Lung (tissue), 12 donors: ENCODE results near the gene RABL6. TPM values are rescaled to one million over a fixed set of nuclear protein-coding genes. Genes with fewer than 3 reads are reported as not detected.

Experiments
- ATAC-seq: fragments of 200-7000 bp; cut with Tn5 transposase; one replicate; pipeline ENCODE4 v1.9.1; 2020; ENCODE audit warnings: moderate number of reproducible peaks; ENCODE audit not compliant: insufficient read depth, low FRiP score
- DNase-seq, 3 donors: peaks; one replicate each; pipeline ENCODE4 v3.0.0-alpha.2; 2013 to 2017
- H3K27ac ChIP-seq, 2 donors: one replicate each; pipeline ENCODE4 v1.5.1; 2013; ENCODE audit warnings: mild to moderate bottlenecking in 2 of 2, moderate library complexity in 2 of 2, control low read depth in 1 of 2, inconsistent platforms in 1 of 2, low read depth in 1 of 2, low read length in 1 of 2
- H3K27me3 ChIP-seq, 3 donors: one replicate each; pipeline ENCODE4 v1.5.1; 2013; ENCODE audit warnings: low read length in 2 of 3; ENCODE audit not compliant: control insufficient read depth in 3 of 3, insufficient read depth in 3 of 3
- H3K36me3 ChIP-seq, 4 donors: one replicate each; pipeline ENCODE4 v1.5.1; 2013; ENCODE audit warnings: low read length in 4 of 4, mild to moderate bottlenecking in 1 of 4, moderate library complexity in 1 of 4; ENCODE audit not compliant: control insufficient read depth in 4 of 4, insufficient read depth in 4 of 4
- H3K4me1 ChIP-seq, 5 donors: one replicate each; pipeline ENCODE4 v1.5.1; 2013; ENCODE audit warnings: low read length in 5 of 5, mild to moderate bottlenecking in 2 of 5, moderate library complexity in 1 of 5; ENCODE audit not compliant: control insufficient read depth in 5 of 5, insufficient read depth in 5 of 5
- H3K4me3 ChIP-seq: one replicate; pipeline ENCODE4 v1.5.1; 2013; ENCODE audit warnings: mild to moderate bottlenecking, control low read depth, moderate library complexity
- H3K9ac ChIP-seq, 2 donors: one replicate each; pipeline ENCODE4 v1.5.1; 2013; ENCODE audit warnings: low read length in 2 of 2, control low read depth in 1 of 2; ENCODE audit not compliant: insufficient read depth in 1 of 2
- H3K9me3 ChIP-seq, 4 donors: one replicate each; pipeline ENCODE4 v1.5.1; 2013; ENCODE audit warnings: low read length in 3 of 4, mild to moderate bottlenecking in 1 of 4, moderate library complexity in 1 of 4; ENCODE audit not compliant: control insufficient read depth in 4 of 4, insufficient read depth in 3 of 4
- WGBS, 2 donors: extraction: QIAGEN DNeasy Blood & Tissue Kit; methylation state at CpG; one replicate each; pipeline ENCODE4 v1.1.7; 2013; 5-methylcytosine and 5-hydroxymethylcytosine counted together
- polyA plus RNA-seq, 2 donors: library from polyadenylated mRNA; stranded (reverse); fragments of 200-250 nt; gene quantifications; one replicate each; pipeline ENCODE4 v1.2.1, GENCODE V29; 2013
- total RNA-seq, 2 donors: library from RNA; depleted of rRNA in 1 of 2; stranded (reverse); fragments of >200 nt in 1 of 2; gene quantifications; one replicate each; pipeline ENCODE4 v1.2.1, GENCODE V29; 2014 to 2021
- TF ChIP-seq, protein P1 (sequence below): IDR thresholded peaks from 2 replicates; pipeline ENCODE4 v1.5.1; 2012; ENCODE audit warnings: mild to moderate bottlenecking; ENCODE audit errors: control extremely low read depth, extremely low read depth
- donor health status: control.
- donor health status: control.
- donor health status: Bipolar disorder and iron deficiency.
- donor health status: healthy.
- donor health status: DM: yes; HTN: yes; CAD: no.

Gene RABL6
- total and polyA plus RNA-seq, 4 donors: 36.4 to 87.8 (median 62.2) TPM

DNA sequence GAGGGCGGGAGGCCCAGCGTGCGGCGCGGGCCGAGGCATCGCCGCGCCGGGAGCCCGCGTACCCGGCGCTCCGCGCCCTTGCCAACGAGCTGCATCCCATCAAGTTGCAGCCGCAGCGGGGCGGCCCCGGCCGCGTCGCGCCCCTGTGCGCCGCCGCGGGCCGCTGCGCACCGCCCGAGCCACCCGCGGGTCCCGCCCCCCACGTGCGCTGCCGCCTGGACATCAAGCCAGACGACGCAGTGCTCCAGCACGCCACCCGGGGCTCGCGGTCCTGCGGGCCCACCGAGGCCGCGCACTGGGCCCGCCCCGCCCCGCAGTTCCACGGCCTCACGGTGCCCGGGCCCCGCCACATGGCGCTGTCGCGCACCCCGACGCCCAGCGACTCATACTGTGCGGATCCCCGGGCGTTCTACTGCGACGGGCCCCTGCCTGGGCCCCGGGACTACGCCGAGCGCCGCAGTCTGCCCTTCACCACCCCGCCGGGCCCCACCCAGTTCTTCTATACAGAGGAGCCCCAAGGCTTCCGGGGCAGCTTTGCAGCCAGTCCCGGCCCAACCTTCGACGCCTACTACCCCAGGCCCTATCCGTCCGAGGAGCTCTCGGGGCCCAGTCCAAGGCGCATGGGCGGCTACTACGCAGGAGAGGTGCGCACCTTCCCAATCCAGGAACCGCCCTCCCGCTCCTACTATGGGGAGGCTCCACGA lies 37.2 kb downstream of the RABL6 start:
- no peak for ATAC-seq
- no peak for DNase-seq
- TF ChIP-seq, protein P1, sequence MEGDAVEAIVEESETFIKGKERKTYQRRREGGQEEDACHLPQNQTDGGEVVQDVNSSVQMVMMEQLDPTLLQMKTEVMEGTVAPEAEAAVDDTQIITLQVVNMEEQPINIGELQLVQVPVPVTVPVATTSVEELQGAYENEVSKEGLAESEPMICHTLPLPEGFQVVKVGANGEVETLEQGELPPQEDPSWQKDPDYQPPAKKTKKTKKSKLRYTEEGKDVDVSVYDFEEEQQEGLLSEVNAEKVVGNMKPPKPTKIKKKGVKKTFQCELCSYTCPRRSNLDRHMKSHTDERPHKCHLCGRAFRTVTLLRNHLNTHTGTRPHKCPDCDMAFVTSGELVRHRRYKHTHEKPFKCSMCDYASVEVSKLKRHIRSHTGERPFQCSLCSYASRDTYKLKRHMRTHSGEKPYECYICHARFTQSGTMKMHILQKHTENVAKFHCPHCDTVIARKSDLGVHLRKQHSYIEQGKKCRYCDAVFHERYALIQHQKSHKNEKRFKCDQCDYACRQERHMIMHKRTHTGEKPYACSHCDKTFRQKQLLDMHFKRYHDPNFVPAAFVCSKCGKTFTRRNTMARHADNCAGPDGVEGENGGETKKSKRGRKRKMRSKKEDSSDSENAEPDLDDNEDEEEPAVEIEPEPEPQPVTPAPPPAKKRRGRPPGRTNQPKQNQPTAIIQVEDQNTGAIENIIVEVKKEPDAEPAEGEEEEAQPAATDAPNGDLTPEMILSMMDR: no peak
- Histone ChIP-seq H3K4me1 (peaks cover 2 to 32% (median 13%) of the 10 kb centered on the region in 5 donors), H3K4me3 (no peak overlapping the region), H3K27me3 (peaks cover 3 to 21% (median 8%) of the 10 kb centered on the region in 3 donors), H3K9ac (no peak overlapping the region), H3K9me3 (peaks cover 0 to 3% (median 0%) of the 10 kb centered on the region in 4 donors), H3K36me3 (peaks cover 0 to 8% (median 0%) of the 10 kb centered on the region in 4 donors), H3K27ac (no peak overlapping the region)
- 11 to 15% methylated on average over 57 to 88 of the region's 88 CpGs for WGBS, 2 donors

DNA sequence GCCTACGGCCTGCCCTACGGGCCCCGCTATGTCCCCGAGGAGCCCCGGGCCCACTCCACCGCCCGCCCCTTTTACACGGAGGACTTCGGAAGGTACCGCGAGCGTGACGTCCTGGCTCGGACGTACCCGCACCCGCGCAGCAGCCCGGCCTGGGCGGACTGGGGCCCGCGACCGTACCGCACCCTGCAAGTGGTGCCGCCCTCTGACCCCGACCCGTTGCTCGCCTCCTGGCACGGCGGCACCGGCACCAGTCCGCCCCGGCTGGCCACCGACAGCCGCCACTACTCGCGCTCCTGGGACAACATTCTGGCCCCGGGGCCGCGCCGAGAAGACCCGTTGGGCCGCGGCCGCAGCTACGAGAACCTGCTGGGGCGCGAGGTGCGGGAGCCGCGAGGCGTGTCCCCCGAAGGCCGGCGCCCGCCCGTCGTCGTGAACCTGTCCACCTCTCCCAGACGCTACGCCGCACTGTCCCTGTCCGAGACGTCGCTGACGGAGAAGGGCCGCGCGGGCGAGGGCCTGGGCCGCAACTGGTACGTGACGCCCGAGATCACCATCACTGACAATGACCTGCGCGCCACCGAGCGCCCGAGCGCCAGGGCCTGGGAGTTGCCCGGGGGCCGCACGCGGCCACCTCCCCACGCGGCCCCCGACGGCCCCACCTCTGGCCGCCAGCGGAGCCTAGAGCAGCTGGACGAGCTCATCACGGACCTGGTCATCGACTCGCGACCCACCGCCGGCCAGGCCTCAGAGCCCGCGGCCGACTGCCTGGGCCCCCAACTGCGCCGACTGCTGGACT lies 37.9 kb downstream of the RABL6 start:
- TF ChIP-seq, protein P1: no peak
- peaks cover 3 to 21% (median 8%) of the 10 kb centered on the region in 3 donors for H3K27me3 ChIP-seq
- DNase-seq (no peak), ATAC-seq (no peak)
- no peak overlapping the region for H3K9ac ChIP-seq
- H3K4me1 ChIP-seq: peaks cover 3 to 36% (median 19%) of the 10 kb centered on the region in 5 donors
- 18 to 27% methylated on average over 81 to 102 of the region's 102 CpGs for WGBS, 2 donors
- H3K4me3 ChIP-seq: no peak overlapping the region
- H3K27ac ChIP-seq: no peak overlapping the region
- peaks cover 0 to 3% (median 0%) of the 10 kb centered on the region in 4 donors for H3K9me3 ChIP-seq
- H3K36me3 ChIP-seq: peaks cover 0 to 5% (median 2%) of the 10 kb centered on the region in 4 donors

DNA sequence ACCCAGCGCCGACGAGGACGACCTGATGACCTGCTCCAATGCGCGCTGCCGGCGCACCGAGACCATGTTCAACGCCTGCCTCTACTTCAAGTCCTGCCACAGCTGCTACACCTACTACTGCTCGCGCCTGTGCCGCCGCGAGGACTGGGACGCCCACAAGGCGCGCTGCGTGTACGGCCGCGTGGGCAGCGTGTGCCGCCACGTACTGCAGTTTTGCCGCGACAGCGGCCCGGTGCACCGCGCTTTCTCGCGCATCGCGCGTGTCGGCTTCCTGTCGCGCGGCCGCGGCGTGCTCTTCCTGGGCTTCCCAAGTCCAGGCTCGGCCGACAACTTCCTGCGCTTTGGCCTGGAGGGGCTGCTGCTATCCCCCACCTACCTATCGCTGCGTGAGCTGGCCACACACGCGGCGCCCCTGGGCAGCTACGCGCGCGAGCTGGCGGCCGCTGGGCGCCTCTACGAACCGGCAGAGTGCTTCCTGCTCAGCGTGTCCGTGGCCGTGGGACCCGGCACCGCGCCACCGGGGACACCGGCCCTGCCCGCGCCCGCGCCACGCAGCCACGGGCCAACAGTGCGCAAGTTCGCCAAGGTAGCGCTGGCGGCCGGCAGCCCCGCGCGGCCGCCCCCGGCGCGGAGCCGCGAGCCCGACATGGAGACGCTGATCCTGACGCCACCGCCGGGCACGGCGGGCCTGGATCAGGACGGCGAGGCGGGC lies 38.8 kb downstream of the RABL6 start:
- H3K9ac ChIP-seq: no peak overlapping the region
- H3K27me3 ChIP-seq: peaks cover 3 to 21% (median 8%) of the 10 kb centered on the region in 3 donors
- no peak for ATAC-seq
- no peak overlapping the region for H3K27ac ChIP-seq
- no peak for DNase-seq
- peaks cover 0 to 3% (median 0%) of the 10 kb centered on the region in 4 donors for H3K9me3 ChIP-seq
- TF ChIP-seq, protein P1: no peak
- peaks cover 0 to 6% (median 2%) of the 10 kb centered on the region in 4 donors for H3K36me3 ChIP-seq
- peaks cover 3 to 32% (median 15%) of the 10 kb centered on the region in 5 donors for H3K4me1 ChIP-seq
- 4% methylated on average over 95 to 98 of the region's 98 CpGs for WGBS, 2 donors
- H3K4me3 ChIP-seq: no peak overlapping the region
